Measurements from ENCODE around the gene ACP5.

DNA sequence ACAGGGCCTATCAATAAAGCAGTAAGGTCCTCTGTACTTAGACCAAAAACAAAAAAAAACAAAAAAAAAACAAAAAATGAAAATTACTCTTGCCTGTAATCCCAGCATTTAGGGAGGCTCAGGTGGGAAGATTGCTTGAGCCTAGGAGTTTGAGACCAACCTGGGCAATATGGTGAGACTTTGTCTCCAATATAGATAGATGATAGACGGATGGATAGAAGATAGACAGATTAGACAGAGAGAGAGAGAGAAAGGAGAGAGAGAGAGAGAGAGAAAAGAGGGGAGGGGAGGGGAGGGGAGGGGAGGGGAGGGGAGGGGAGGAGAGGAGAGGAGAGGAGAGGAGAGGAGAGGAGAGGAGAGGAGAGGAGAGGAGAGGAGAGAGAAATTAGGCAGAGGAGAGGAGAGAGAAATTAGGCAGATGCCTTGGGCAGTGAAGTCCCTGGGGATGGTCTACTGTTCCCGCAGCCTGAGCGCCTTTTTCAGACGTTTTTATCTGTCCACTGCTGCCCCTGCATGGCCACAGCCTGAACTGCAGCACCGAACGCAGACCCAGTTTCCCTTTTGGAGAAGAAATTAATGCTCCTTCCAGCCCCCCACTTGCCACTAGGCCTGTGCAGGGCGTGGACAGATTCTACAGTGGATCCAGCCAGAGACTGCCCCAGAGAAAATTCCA is 10.0 kb upstream of the ACP5 start:
- TF ChIP-seq, protein P1, sequence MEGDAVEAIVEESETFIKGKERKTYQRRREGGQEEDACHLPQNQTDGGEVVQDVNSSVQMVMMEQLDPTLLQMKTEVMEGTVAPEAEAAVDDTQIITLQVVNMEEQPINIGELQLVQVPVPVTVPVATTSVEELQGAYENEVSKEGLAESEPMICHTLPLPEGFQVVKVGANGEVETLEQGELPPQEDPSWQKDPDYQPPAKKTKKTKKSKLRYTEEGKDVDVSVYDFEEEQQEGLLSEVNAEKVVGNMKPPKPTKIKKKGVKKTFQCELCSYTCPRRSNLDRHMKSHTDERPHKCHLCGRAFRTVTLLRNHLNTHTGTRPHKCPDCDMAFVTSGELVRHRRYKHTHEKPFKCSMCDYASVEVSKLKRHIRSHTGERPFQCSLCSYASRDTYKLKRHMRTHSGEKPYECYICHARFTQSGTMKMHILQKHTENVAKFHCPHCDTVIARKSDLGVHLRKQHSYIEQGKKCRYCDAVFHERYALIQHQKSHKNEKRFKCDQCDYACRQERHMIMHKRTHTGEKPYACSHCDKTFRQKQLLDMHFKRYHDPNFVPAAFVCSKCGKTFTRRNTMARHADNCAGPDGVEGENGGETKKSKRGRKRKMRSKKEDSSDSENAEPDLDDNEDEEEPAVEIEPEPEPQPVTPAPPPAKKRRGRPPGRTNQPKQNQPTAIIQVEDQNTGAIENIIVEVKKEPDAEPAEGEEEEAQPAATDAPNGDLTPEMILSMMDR (conservative IDR thresholded peaks at IDR 0.05) = peak; percentile 82
- TF ChIP-seq ZFX (IDR thresholded peaks at IDR 0.05) = no peak

Measured in C4-2B (cell line).